HFF-Myc (cell line): ENCODE results near the gene APBA1.
"Not testable (repeated sequence)": the region's sequence is repeated elsewhere in the genome, so short reads cannot be mapped to it uniquely, and the experiment has no call there.

Experiments used
- DNase-seq: peaks from one replicate; pipeline ENCODE4 v3.0.0-alpha.2; 2011; ENCODE audit warnings: low read depth; ENCODE audit errors: extremely low read depth
- H3K4me3 ChIP-seq: replicated peaks from 2 replicates; pipeline ENCODE4 v1.5.1; 2011; ENCODE audit warnings: low read depth, mild to moderate bottlenecking, control low read depth, low read length
- TF ChIP-seq, protein P1 (sequence below): IDR thresholded peaks from 2 replicates; pipeline ENCODE4 v1.5.1; 2012; ENCODE audit warnings: mild to moderate bottlenecking, low read depth, low read length, control low read depth; ENCODE audit errors: missing control alignments

APBA1 gene

DNA sequence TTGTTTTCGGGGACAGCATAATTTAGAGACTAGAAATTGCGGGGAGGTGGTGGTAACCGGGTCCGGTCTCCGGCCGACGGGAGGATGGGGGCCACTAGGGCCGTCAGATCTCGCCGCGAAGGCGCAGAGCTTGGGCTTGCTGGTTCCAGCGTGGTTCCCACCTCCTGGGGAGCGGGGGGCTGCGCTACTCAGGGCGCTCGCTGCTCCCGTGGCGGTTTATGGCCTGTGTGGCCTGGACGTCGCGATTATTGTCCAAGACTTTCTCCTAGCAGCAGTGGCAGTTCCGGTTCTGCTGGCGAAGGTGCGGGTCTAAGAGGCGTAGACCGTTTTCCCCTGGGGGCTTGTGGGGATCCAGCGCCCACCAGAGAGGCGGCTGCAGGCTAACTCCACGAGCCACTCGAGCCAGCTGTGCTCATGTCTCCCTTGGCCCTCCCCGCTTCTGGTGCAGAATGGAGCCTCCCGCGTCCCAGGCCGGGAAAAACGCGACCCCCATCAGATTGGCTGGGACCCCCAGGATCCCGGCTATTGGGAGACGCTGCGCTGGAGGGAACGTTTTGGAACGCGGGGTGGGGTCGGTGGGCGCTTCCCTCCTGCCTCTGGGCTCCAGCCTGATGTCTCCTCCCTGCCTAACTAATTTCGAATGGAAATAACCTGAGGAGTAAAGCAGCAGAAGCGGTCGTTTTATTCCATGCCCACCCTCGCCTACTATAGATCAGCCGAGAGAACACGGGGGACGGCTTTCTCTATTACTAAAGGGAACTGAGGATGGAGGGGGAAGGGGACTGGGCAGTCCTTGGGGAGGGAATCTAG, 260.0 kb downstream of the APBA1 start:
- TF ChIP-seq, protein P1, sequence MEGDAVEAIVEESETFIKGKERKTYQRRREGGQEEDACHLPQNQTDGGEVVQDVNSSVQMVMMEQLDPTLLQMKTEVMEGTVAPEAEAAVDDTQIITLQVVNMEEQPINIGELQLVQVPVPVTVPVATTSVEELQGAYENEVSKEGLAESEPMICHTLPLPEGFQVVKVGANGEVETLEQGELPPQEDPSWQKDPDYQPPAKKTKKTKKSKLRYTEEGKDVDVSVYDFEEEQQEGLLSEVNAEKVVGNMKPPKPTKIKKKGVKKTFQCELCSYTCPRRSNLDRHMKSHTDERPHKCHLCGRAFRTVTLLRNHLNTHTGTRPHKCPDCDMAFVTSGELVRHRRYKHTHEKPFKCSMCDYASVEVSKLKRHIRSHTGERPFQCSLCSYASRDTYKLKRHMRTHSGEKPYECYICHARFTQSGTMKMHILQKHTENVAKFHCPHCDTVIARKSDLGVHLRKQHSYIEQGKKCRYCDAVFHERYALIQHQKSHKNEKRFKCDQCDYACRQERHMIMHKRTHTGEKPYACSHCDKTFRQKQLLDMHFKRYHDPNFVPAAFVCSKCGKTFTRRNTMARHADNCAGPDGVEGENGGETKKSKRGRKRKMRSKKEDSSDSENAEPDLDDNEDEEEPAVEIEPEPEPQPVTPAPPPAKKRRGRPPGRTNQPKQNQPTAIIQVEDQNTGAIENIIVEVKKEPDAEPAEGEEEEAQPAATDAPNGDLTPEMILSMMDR = no peak
- no peak overlapping the region for H3K4me3 ChIP-seq
- no peak for DNase-seq

DNA sequence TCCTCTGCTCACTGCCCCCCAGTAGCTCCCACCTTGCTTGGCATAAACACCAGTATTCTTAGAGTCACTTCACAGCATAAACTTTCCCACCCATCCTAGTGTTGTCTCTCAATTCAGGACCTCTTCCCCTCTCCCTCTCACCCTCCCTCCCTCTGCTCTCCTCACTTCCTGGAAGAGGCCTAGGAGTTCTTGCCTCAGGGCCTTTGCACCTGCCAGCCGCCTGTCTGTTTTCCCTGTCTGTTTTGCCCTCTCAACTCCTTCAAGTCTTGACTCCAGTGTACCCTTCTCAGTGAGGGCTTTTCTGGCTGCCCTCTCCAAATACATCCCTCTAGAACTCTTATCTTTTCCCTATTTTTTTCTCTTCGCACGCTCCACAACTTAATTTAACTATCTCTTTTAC, 260.9 kb downstream of the APBA1 start:
- DNase-seq = no peak
- no peak overlapping the region for H3K4me3 ChIP-seq
- TF ChIP-seq, protein P1 = no peak

DNA sequence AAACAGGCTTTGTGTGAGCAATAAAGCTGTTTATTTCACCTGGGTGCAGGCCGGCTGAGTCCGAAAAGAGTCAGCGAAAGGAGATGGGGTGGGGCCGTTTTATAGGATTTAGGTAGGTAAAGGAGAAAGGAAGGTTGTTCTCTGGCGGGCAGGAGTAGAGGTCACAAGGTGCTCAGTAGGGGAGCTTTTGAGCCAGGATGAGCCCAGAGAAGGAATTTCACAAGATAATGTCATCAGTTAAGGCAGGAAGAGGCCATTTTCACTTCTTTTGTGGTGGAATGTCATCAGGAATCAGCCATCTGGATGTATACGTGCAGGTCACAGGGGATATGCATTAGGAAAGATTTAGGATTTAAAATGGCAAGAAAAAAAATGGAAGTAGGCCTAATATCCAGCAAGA, 262.2 kb downstream of the APBA1 start:
- DNase-seq, H3K4me3 ChIP-seq: not testable (repeated sequence)

DNA sequence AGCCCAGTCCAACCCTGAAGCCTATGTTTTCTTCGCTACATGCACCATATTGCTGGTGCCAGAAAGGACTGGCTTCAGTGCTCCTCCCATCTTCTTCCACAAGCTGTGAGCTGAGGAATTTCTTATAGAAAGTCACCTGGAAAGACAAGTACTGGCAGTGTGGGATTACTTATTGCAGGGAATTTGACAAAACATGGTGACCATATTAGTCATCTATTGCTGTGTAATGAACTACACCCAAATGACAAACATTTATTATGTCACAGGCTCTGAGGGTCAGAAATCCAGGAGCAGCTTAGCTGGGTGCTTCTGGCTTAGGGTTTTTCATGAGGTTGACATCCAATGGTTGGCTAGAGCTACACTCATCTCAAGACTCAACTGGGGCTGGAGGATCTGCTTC, 271.7 kb downstream of the APBA1 start:
- TF ChIP-seq, protein P1 = no peak
- DNase-seq = no peak
- no peak overlapping the region for H3K4me3 ChIP-seq

DNA sequence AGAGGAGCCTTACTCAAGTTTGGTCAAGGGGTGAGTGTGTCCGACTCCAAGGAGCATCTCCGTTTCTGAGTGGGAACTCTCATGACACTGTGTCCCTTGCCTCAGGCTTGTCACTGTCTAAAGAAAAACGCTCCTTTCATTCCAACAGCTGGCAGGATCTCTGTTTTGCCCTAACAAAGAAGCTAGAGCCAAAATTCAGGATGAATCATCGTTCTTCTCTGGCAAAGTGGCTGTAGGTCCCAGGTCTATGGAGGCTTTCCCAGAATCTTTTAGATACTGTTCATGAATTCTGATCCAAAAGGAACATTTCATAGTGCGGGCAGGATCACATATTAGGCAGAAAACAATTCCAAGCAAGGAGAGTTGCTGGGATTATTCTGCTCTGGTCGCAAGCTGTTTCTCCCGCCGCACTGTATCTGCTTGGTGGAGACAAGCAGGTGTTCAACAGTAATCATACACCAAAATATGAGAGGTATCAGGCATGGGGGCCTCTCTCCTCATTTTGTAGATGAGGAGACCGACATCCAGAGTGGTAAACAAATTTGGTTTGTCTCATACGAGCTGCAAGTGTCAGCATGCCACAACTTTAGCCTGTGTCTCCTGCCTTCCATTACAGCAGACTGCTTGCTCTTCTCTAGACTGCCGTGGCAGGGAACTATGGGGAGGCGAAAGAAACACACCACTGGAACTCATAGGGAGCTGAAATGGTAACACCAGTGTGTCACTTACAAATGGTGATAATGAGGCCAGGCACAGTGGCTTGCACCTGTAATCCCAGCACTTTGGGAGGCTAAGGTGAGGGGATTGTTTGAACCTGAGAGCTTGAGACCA, 274.6 kb downstream of the APBA1 start:
- DNase-seq = no peak
- H3K4me3 ChIP-seq = no peak overlapping the region
- TF ChIP-seq, protein P1 = no peak

DNA sequence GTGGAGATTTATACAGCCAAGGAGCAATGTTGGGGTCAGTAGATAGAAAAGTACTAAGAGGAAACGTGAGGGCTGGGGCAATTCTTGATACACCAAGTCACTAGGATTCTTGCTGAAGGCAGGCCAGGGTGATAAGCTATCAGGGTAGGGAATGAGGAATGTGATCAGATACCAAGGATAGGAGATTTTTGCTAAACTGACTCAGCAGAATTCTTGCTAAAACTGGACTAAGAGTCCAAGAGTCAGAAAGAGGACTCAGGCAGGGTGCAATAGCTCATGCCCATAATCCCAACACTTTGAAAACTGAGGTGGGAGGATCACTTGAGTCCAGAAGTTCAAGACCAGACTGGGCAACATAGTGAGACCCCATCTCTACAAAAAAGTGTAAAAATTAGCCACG, 275.4 kb downstream of the APBA1 start:
- no peak overlapping the region for H3K4me3 ChIP-seq
- TF ChIP-seq, protein P1 = no peak
- DNase-seq = no peak

DNA sequence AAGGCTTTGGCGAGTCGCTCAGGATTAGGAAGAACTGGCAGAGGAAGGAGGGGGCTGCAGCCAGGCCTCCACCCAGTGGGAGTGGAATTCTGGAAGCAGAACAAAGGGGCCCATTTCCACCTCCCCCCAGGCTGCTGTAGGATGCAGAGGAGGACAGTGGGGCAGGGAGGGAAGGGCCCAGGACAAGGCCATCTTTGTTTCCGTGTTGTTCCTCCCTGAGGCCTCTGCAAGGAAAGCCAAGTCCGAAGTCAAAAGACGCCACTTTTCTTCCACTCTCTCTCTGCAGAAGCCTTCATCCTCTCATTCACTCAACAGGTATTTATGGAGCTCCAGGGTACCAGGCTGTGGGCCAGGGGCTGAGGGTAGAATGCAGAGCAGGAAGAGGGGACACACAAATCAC, 276.5 kb downstream of the APBA1 start:
- no peak overlapping the region for H3K4me3 ChIP-seq
- DNase-seq = no peak

More for the DNA sequence above, 276.5 kb downstream of the APBA1 start:
- TF ChIP-seq, protein P1 = no peak
